GM18868 (cell line): ENCODE results near the gene CLCA1.

Experiments
- ATAC-seq: cut with Tn5 transposase; IDR thresholded peaks from one replicate; pipeline ENCODE4 v1.9.1; 2021; ENCODE audit warnings: mild to moderate bottlenecking, moderate library complexity; ENCODE audit not compliant: unreplicated experiment

The CLCA1 gene

GRCh38 chr1:86541859-86542258 is 73.1 kb downstream of the CLCA1 start:
- ATAC-seq = no peak

GRCh38 chr1:86542631-86543030 is 73.9 kb downstream of the CLCA1 start:
- ATAC-seq = no peak

- no peak for ATAC-seq
These were observed 78.1 kb downstream of the CLCA1 start, which contains the start of gene CLCA4 for GRCh38 chr1:86546787-86547221. Gene CLCA4 (plus strand): TSS chr1:86547078. CDS start chr1:86547120, 42 bp downstream.

GRCh38 chr1:86548839-86549238 is 80.1 kb downstream of the CLCA1 start:
- ATAC-seq = no peak
